NCI-H1105 treated with DMSO at 0.1 percent for 48 hours (cell line): Measurements from ENCODE around the gene TAPBPL.
"Not testable (repeated sequence)": the region's sequence is repeated elsewhere in the genome, so short reads cannot be mapped to it uniquely, and the experiment has no call there.

Experiments
- DNase-seq: peaks from one replicate; lab custom pipeline; 2025; lab: John Stamatoyannopoulos, UW

Gene TAPBPL

GRCh38 chr12:6451348-6452244 is at the start of gene TAPBPL:
TSS of gene TAPBPL (plus strand) at chr12:6452042. CDS start at chr12:6452249, 207 bp downstream.
- DNase-seq: peak; percentile 95

GRCh38 chr12:6404390-6404789 is 47.5 kb upstream of the TAPBPL start:
- DNase-seq: no peak

GRCh38 chr12:6405963-6406362 is 45.9 kb upstream of the TAPBPL start:
- no peak for DNase-seq

- DNase-seq: no peak
Observed at GRCh38 chr12:6407236-6407954, 44.4 kb upstream of the TAPBPL start.

- DNase-seq: no peak
Observed at GRCh38 chr12:6416596-6416995, 35.2 kb upstream of the TAPBPL start.

- no peak for DNase-seq
Observed at GRCh38 chr12:6418796-6419195, 33.0 kb upstream of the TAPBPL start.

- DNase-seq: no peak
Observed at GRCh38 chr12:6420364-6420763, 31.5 kb upstream of the TAPBPL start.

GRCh38 chr12:6423267-6424007 is 28.4 kb upstream of the TAPBPL start:
- peak; percentile 87 for DNase-seq

- DNase-seq: no peak
Observed at GRCh38 chr12:6424008-6424347, 27.9 kb upstream of the TAPBPL start.

- no peak for DNase-seq
Observed at GRCh38 chr12:6424866-6425265, 27.0 kb upstream of the TAPBPL start.

- no peak for DNase-seq
Observed at GRCh38 chr12:6425590-6426531, 26.0 kb upstream of the TAPBPL start.

GRCh38 chr12:6426882-6427671 is 24.8 kb upstream of the TAPBPL start:
- no peak for DNase-seq

GRCh38 chr12:6427796-6428195 is 24.0 kb upstream of the TAPBPL start:
- DNase-seq: not testable (repeated sequence)

GRCh38 chr12:6428326-6428725 is 23.5 kb upstream of the TAPBPL start:
- no peak for DNase-seq

GRCh38 chr12:6430124-6430989 is 21.5 kb upstream of the TAPBPL start:
- no peak for DNase-seq

- DNase-seq: no peak
Observed at GRCh38 chr12:6432991-6433390, 18.9 kb upstream of the TAPBPL start.

GRCh38 chr12:6434205-6435140 is 17.4 kb upstream of the TAPBPL start:
- no peak for DNase-seq

GRCh38 chr12:6435961-6436715 is 15.7 kb upstream of the TAPBPL start:
- no peak for DNase-seq
